Lung (tissue), 12 donors: Measurements from ENCODE around the gene TMBIM6. TPM values are rescaled to one million over a fixed set of nuclear protein-coding genes. Genes with fewer than 3 reads are reported as not detected.

Experiments used
- ATAC-seq: fragments of 200-7000 bp; cut with Tn5 transposase; one replicate; pipeline ENCODE4 v1.9.1; 2020; ENCODE audit warnings: moderate number of reproducible peaks; ENCODE audit not compliant: insufficient read depth, low FRiP score
- DNase-seq, 3 donors: peaks; one replicate each; pipeline ENCODE4 v3.0.0-alpha.2; 2013 to 2017
- H3K27ac ChIP-seq, 2 donors: one replicate each; pipeline ENCODE4 v1.5.1; 2013; ENCODE audit warnings: mild to moderate bottlenecking in 2 of 2, moderate library complexity in 2 of 2, control low read depth in 1 of 2, inconsistent platforms in 1 of 2, low read depth in 1 of 2, low read length in 1 of 2
- H3K27me3 ChIP-seq, 3 donors: one replicate each; pipeline ENCODE4 v1.5.1; 2013; ENCODE audit warnings: low read length in 2 of 3; ENCODE audit not compliant: control insufficient read depth in 3 of 3, insufficient read depth in 3 of 3
- H3K36me3 ChIP-seq, 4 donors: one replicate each; pipeline ENCODE4 v1.5.1; 2013; ENCODE audit warnings: low read length in 4 of 4, mild to moderate bottlenecking in 1 of 4, moderate library complexity in 1 of 4; ENCODE audit not compliant: control insufficient read depth in 4 of 4, insufficient read depth in 4 of 4
- H3K4me1 ChIP-seq, 5 donors: one replicate each; pipeline ENCODE4 v1.5.1; 2013; ENCODE audit warnings: low read length in 5 of 5, mild to moderate bottlenecking in 2 of 5, moderate library complexity in 1 of 5; ENCODE audit not compliant: control insufficient read depth in 5 of 5, insufficient read depth in 5 of 5
- H3K4me3 ChIP-seq: one replicate; pipeline ENCODE4 v1.5.1; 2013; ENCODE audit warnings: mild to moderate bottlenecking, control low read depth, moderate library complexity
- H3K9ac ChIP-seq, 2 donors: one replicate each; pipeline ENCODE4 v1.5.1; 2013; ENCODE audit warnings: low read length in 2 of 2, control low read depth in 1 of 2; ENCODE audit not compliant: insufficient read depth in 1 of 2
- H3K9me3 ChIP-seq, 4 donors: one replicate each; pipeline ENCODE4 v1.5.1; 2013; ENCODE audit warnings: low read length in 3 of 4, mild to moderate bottlenecking in 1 of 4, moderate library complexity in 1 of 4; ENCODE audit not compliant: control insufficient read depth in 4 of 4, insufficient read depth in 3 of 4
- WGBS, 2 donors: extraction: QIAGEN DNeasy Blood & Tissue Kit; methylation state at CpG; one replicate each; pipeline ENCODE4 v1.1.7; 2013; 5-methylcytosine and 5-hydroxymethylcytosine counted together
- polyA plus RNA-seq, 2 donors: library from polyadenylated mRNA; stranded (reverse); fragments of 200-250 nt; gene quantifications; one replicate each; pipeline ENCODE4 v1.2.1, GENCODE V29; 2013
- total RNA-seq, 2 donors: library from RNA; depleted of rRNA in 1 of 2; stranded (reverse); fragments of >200 nt in 1 of 2; gene quantifications; one replicate each; pipeline ENCODE4 v1.2.1, GENCODE V29; 2014 to 2021
- TF ChIP-seq, protein P1 (sequence below): IDR thresholded peaks from 2 replicates; pipeline ENCODE4 v1.5.1; 2012; ENCODE audit warnings: mild to moderate bottlenecking; ENCODE audit errors: control extremely low read depth, extremely low read depth
- donor health status: control.
- donor health status: control.
- donor health status: Bipolar disorder and iron deficiency.
- donor health status: healthy.
- donor health status: DM: yes; HTN: yes; CAD: no.

The TMBIM6 gene
- total and polyA plus RNA-seq, 4 donors: 231 to 661 (median 485) TPM

DNA sequence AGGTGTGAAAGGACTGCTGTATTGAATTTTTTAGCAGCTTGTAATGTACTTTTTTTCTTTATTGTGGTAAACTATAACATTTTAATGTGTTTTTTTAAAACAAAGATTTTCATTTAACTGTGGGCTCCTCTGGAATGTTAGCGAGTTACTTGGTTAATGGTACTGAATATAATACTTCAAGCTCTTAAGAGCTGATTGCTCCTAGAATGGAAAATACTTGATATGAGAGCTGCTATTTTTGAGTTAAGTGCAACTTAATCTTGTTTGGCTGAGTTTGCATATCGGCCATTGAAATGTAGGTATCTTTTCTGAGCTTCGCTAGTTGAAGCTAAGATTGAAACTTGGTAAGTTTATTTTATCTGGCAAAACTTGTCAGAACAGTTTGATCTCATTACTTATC, 7.4 kb downstream of the TMBIM6 start:
- no peaks in the 10 kb centered on the region for H3K27me3 ChIP-seq
- 53 to 85% methylated on average over 3 of the region's 3 CpGs for WGBS, 2 donors
- H3K9ac ChIP-seq: no peak overlapping the region
- TF ChIP-seq, protein P1, sequence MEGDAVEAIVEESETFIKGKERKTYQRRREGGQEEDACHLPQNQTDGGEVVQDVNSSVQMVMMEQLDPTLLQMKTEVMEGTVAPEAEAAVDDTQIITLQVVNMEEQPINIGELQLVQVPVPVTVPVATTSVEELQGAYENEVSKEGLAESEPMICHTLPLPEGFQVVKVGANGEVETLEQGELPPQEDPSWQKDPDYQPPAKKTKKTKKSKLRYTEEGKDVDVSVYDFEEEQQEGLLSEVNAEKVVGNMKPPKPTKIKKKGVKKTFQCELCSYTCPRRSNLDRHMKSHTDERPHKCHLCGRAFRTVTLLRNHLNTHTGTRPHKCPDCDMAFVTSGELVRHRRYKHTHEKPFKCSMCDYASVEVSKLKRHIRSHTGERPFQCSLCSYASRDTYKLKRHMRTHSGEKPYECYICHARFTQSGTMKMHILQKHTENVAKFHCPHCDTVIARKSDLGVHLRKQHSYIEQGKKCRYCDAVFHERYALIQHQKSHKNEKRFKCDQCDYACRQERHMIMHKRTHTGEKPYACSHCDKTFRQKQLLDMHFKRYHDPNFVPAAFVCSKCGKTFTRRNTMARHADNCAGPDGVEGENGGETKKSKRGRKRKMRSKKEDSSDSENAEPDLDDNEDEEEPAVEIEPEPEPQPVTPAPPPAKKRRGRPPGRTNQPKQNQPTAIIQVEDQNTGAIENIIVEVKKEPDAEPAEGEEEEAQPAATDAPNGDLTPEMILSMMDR: no peak
- peaks cover 4 to 17% (median 13%) of the 10 kb centered on the region in 4 donors for H3K36me3 ChIP-seq
- no peak overlapping the region for H3K27ac ChIP-seq
- DNase-seq (peak in 1 of 3 donors; percentile 16), ATAC-seq (no peak)
- H3K9me3 ChIP-seq: no peaks in the 10 kb centered on the region
- H3K4me3 ChIP-seq: no peak overlapping the region
- peaks cover 0 to 42% (median 11%) of the 10 kb centered on the region in 5 donors for H3K4me1 ChIP-seq

DNA sequence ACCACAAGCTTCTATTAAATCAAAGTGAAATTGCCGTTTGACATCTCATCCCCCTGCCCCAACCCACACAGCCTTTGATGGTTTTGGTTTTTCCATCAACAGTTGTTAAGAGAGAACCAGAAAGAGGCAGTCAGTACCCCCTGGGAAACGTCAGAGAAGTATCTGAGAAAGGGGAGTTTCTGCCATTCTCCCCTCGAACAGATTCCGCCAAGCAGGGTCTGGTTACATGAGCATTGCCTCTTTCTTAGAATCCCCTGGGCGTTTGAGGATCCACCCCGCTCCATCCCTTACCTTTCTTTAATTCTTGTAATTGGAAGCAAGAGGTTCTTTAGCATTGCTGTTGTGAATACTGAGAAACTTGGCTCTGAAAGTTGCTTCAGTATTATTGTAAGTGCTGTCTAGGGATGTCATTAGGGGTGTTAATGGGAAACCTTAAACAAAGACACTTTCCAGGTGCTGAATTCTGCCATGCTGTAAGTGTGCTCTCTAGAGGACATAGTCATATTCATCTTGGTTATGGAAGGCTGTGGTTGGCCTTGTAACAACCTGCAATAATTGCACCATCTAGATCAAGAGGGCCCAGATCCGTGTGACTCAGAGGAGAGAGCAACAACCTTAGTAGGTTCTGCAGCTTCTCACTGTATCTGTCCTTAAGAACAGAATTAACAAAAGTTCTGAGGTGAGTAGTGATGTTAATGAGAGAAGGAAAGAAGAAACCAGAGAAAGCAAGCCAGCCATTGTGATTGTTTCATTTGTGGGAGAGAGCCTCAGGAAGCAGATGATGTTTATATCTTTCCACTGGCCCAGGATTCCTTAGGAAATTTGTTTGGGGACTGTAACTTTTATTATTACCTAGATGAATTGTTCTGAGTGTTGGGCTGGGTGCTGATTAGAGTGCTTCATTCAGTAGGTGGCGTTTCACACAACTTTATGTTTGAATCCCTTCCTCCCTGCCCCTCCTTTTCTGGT, 9.0 kb downstream of the TMBIM6 start:
- DNase-seq: no peak
- H3K9ac ChIP-seq: no peak overlapping the region
- peaks cover 0 to 32% (median 11%) of the 10 kb centered on the region in 5 donors for H3K4me1 ChIP-seq
- no peak for ATAC-seq
- H3K36me3 ChIP-seq: peaks cover 7 to 30% (median 21%) of the 10 kb centered on the region in 4 donors
- no peaks in the 10 kb centered on the region for H3K9me3 ChIP-seq
- no peaks in the 10 kb centered on the region for H3K27me3 ChIP-seq
- H3K4me3 ChIP-seq: no peak overlapping the region
- TF ChIP-seq, protein P1: no peak
- H3K27ac ChIP-seq: peak overlapping the region; percentile 26 to 31
- WGBS, 2 donors: 62 to 72% methylated on average over 8 of the region's 8 CpGs

DNA sequence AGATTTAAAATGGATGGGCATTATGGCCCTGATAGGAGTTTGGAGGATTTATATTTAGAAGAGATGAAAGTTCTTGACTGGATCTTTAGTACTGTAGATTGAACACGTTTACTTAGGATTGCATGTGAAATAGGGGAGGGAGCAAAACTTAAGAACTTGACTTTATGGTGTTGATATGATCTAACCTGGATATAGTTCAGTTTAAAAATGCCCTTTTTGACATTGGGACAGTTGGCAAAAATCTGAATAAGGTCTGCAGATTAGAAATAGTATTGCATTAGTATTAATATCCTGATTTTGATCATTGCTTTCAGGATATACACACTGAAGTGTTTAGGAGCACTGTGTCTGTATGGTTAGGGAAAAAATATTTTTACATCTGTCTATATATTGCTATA, 9.6 kb downstream of the TMBIM6 start:
- Histone ChIP-seq H3K27ac (peak overlapping the region in 1 of 2 donors; percentile 26), H3K27me3 (no peaks in the 10 kb centered on the region), H3K9ac (no peak overlapping the region), H3K9me3 (no peaks in the 10 kb centered on the region), H3K4me3 (no peak overlapping the region), H3K36me3 (peaks cover 11 to 33% (median 26%) of the 10 kb centered on the region in 4 donors), H3K4me1 (peaks cover 0 to 32% (median 11%) of the 10 kb centered on the region in 5 donors)
- no peak for DNase-seq
- TF ChIP-seq, protein P1: no peak
- ATAC-seq: no peak
- WGBS, 2 donors: 31 to 41% methylated on average over 1 of the region's 1 CpG
